Measurements from ENCODE around the gene IFT43.

The IFT43 gene

GRCh38 chr14:76115010-76115422, 129.5 kb downstream of the IFT43 start:
- DNase-seq, result no peak

- no peak for DNase-seq
Observed at GRCh38 chr14:76117789-76118484, 132.4 kb downstream of the IFT43 start.

- DNase-seq, result no peak
Observed at GRCh38 chr14:76118594-76118993, 133.0 kb downstream of the IFT43 start.

GRCh38 chr14:76121089-76121748, 135.7 kb downstream of the IFT43 start:
- DNase-seq, result no peak

GRCh38 chr14:76123426-76124225, 138.1 kb downstream of the IFT43 start:
- no peak for DNase-seq

GRCh38 chr14:76125511-76125910, 139.9 kb downstream of the IFT43 start:
- no peak for DNase-seq

GRCh38 chr14:76126076-76126475, 140.5 kb downstream of the IFT43 start:
- DNase-seq, result no peak

- no peak for DNase-seq
Observed at GRCh38 chr14:76129851-76130576, 144.5 kb downstream of the IFT43 start.

- no peak for DNase-seq
Observed at GRCh38 chr14:76131071-76131965, 145.8 kb downstream of the IFT43 start.

GRCh38 chr14:76133103-76133502, 147.5 kb downstream of the IFT43 start:
- DNase-seq, result no peak
